Upper lobe of right lung (tissue), 1 donor: ENCODE data around the gene BRSK2. TPM values are rescaled to one million over a fixed set of nuclear protein-coding genes. Genes with fewer than 3 reads are reported as not detected.

Source experiments
- ATAC-seq: fragments of 200-7000 bp; cut with Tn5 transposase; one replicate; pipeline ENCODE4 v1.9.1; 2020; ENCODE audit warnings: mild to moderate bottlenecking, moderate library complexity
- DNase-seq: peaks from one replicate; pipeline ENCODE4 v3.0.0-alpha.2; 2020
- H3K27ac ChIP-seq: fragments of 200-600 bp; one replicate; pipeline ENCODE4 v1.8.0; 2022
- H3K27me3 ChIP-seq: fragments of 200-600 bp; one replicate; pipeline ENCODE4 v1.8.0; 2022; ENCODE audit warnings: mild to moderate bottlenecking
- H3K36me3 ChIP-seq: fragments of 200-600 bp; one replicate; pipeline ENCODE4 v1.8.0; 2022
- H3K4me1 ChIP-seq: fragments of 200-600 bp; one replicate; pipeline ENCODE4 v1.8.0; 2022
- H3K4me3 ChIP-seq: fragments of 200-600 bp; one replicate; pipeline ENCODE4 v1.8.0; 2022; ENCODE audit warnings: mild to moderate bottlenecking
- H3K9me3 ChIP-seq: fragments of 200-600 bp; one replicate; pipeline ENCODE4 v1.8.0; 2022
- intact Hi-C: fragments of 100-400 bp; cut with DNase I; formaldehyde crosslinking; loops from one replicate; pipeline ENCODE4 v1.11.0; 2022
- total RNA-seq: library from RNA; stranded (reverse); fragmentation: NEBNext Ultra II Directional; extraction: Animal tissue kit (Norgen Biotek cat#: 25700); gene quantifications from one replicate; pipeline ENCODE4 v1.2.1, GENCODE V29; 2021
- TF ChIP-seq, protein P1 (sequence below): fragments of 200-600 bp; IDR thresholded peaks from one replicate; pipeline ENCODE4 v1.8.0; 2022; ENCODE audit warnings: antibody characterized with exemption
- donor health status: DM: no; HTN: yes; CAD: no; lungs with severe emphysema.

Gene BRSK2
- total RNA-seq, 1 donor from 2014 or later = 0.26 TPM

DNA sequence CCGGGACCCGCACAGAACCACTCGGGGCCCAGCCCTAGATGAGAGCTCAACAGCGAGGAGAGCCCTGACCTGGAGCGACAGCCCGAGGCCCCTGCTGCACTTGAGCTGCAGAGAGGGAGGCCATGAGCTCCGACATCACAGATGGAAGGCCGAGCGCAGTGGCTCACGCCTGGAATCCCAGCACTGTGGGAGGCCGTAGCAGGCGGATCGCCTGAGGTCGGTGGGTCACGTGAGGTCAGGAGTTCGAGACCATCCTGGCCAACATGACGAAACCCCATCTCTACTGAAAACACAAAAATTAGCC, 13.8 kb upstream of the BRSK2 start:
- no peaks in the 10 kb centered on the region for H3K36me3 ChIP-seq
- H3K9me3 ChIP-seq = no peaks in the 10 kb centered on the region
- H3K4me3 ChIP-seq = no peak overlapping the region
- TF ChIP-seq, protein P1, sequence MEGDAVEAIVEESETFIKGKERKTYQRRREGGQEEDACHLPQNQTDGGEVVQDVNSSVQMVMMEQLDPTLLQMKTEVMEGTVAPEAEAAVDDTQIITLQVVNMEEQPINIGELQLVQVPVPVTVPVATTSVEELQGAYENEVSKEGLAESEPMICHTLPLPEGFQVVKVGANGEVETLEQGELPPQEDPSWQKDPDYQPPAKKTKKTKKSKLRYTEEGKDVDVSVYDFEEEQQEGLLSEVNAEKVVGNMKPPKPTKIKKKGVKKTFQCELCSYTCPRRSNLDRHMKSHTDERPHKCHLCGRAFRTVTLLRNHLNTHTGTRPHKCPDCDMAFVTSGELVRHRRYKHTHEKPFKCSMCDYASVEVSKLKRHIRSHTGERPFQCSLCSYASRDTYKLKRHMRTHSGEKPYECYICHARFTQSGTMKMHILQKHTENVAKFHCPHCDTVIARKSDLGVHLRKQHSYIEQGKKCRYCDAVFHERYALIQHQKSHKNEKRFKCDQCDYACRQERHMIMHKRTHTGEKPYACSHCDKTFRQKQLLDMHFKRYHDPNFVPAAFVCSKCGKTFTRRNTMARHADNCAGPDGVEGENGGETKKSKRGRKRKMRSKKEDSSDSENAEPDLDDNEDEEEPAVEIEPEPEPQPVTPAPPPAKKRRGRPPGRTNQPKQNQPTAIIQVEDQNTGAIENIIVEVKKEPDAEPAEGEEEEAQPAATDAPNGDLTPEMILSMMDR = no peak
- H3K4me1 ChIP-seq = no peaks in the 10 kb centered on the region
- H3K27ac ChIP-seq = no peak overlapping the region
- ATAC-seq (no peak), DNase-seq (no peak)
- intact Hi-C loops = no loop called here
- H3K27me3 ChIP-seq = peaks cover 8% of the 10 kb centered on the region

- H3K9me3 ChIP-seq = no peaks in the 10 kb centered on the region
- intact Hi-C loops = no loop called here
Observed at GRCh38 chr11:1377231-1377780, 12.4 kb upstream of the BRSK2 start.

GRCh38 chr11:1381793-1382425, 7.8 kb upstream of the BRSK2 start:
- Histone ChIP-seq H3K4me1 (peaks cover 8% of the 10 kb centered on the region), H3K4me3 (no peak overlapping the region), H3K9me3 (no peaks in the 10 kb centered on the region), H3K36me3 (no peaks in the 10 kb centered on the region), H3K27me3 (no peaks in the 10 kb centered on the region), H3K27ac (no peak overlapping the region)
- no peak for DNase-seq
- TF ChIP-seq, protein P1 = no peak
- no peak for ATAC-seq
- intact Hi-C loops = no loop called here

More at GRCh38 chr11:1377231-1377780, 12.4 kb upstream of the BRSK2 start:
- no peaks in the 10 kb centered on the region for H3K4me1 ChIP-seq
- H3K4me3 ChIP-seq = no peak overlapping the region
- DNase-seq = no peak
- H3K36me3 ChIP-seq = no peaks in the 10 kb centered on the region
- TF ChIP-seq, protein P1 = no peak
- no peak overlapping the region for H3K27ac ChIP-seq
- H3K27me3 ChIP-seq = peaks cover 8% of the 10 kb centered on the region
- no peak for ATAC-seq

- Histone ChIP-seq H3K4me1 (peaks cover 8% of the 10 kb centered on the region), H3K36me3 (no peaks in the 10 kb centered on the region), H3K27ac (peak overlapping the region; percentile 61), H3K4me3 (peak overlapping the region; percentile 52), H3K9me3 (no peaks in the 10 kb centered on the region), H3K27me3 (no peaks in the 10 kb centered on the region)
- TF ChIP-seq, protein P1 = no peak
- no peak for ATAC-seq
- intact Hi-C loops = no loop called here
- DNase-seq = no peak
Observed at GRCh38 chr11:1382429-1382828, 7.3 kb upstream of the BRSK2 start.

DNA sequence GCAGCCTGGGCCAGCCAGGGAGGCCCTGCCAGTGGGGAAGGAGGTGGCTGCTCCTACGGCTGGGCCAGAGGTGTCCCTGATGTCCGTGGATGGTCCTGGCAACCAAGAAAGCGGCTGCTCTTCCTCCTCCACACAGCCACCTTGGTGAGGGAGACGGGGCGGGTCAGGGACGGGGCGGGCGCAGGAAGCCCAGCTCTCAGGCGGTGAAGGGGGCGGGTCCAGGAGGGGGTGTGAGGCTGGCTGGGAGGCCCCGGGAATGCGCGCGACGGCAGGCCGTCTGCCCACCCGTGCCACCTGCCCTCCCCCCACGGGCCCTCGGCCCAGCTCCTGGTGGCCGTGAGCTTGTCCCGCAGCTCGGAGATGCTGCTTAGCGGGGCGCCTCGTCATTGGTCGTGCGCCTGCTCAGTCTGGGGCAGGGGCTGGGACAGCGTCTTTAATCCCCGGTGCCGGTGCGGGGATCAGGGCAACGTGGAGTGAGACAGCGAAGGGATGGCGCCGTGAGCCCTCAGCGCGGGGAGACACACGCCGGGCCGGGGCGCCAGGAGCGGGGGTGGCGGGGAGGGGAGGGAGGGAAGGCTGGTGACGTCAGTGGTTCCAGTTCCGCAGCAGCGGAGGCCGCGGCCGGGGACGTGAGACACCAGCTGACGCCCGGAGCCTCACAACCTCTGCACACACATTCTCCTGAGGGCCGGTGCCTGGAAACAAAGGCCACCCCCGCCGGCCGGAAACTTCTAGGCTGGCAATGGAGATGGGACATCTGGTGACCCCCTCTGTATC, 6.7 kb upstream of the BRSK2 start:
- intact Hi-C loops = no loop called here
- ATAC-seq = peak; percentile 93
- peak overlapping the region; percentile 61 for H3K27ac ChIP-seq
- TF ChIP-seq, protein P1 = no peak
- H3K9me3 ChIP-seq = no peaks in the 10 kb centered on the region
- H3K4me3 ChIP-seq = peak overlapping the region; percentile 52
- no peaks in the 10 kb centered on the region for H3K36me3 ChIP-seq
- DNase-seq = peak; percentile 92
- no peaks in the 10 kb centered on the region for H3K27me3 ChIP-seq
- peaks cover 8% of the 10 kb centered on the region for H3K4me1 ChIP-seq
